ENCODE data around the gene CPNE5.

The CPNE5 gene

GRCh38 chr6:36797653-36798052 lies 41.6 kb downstream of the CPNE5 start:
- Histone ChIP-seq H4K20me1 (ENCODE audit: insufficient read depth, low read length) (no peaks in the 10 kb centered on the region), H3K27me3 (replicated peaks; ENCODE audit: insufficient read depth, low read length) (no peaks in the 10 kb centered on the region), H3K4me2 (ENCODE audit: low read depth, low read length) (no peak overlapping the region)

DNA sequence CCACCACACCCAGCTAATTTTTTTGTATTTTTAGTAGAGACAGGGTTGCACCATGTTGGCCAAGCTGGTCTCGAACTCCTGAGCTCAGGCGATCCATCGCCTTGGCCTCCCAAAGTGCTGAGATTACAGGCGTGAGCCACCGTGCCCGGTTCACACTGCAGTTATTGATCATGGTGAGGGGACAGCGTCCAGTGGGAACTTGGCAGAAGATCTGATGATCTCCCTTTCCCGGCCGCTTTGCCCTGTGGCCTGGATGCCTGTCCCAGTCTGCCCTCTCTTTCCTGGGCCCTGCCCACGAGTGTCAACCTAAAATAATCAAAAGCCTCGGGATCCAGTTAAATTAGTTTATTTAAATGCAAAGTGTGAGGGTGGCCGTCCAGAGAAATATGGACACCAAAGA lies 42.2 kb downstream of the CPNE5 start:
- Histone ChIP-seq H3K27me3 (replicated peaks; ENCODE audit: insufficient read depth, low read length) (no peaks in the 10 kb centered on the region), H4K20me1 (ENCODE audit: insufficient read depth, low read length) (no peaks in the 10 kb centered on the region), H3K4me2 (ENCODE audit: low read depth, low read length) (no peak overlapping the region), H2AFZ (ENCODE audit: low read length) (no peak overlapping the region), H3K4me1 (ENCODE audit: low read length) (no peaks in the 10 kb centered on the region), H3K9ac (ENCODE audit: low read length) (no peak overlapping the region), H3F3A (ENCODE audit: insufficient read depth, low read length) (no peaks in the 10 kb centered on the region), H3K9me2 (replicated peaks; ENCODE audit: insufficient read depth, low read length) (no peaks in the 10 kb centered on the region), H3K4me3 (ENCODE audit: low read length) (no peak overlapping the region), H3K9me3 (replicated peaks; ENCODE audit: insufficient read depth, low read length) (no peaks in the 10 kb centered on the region), H3K36me3 (replicated peaks; ENCODE audit: insufficient read depth, low read length) (no peaks in the 10 kb centered on the region), H3K27ac (ENCODE audit: low read length) (no peak overlapping the region), H3K79me2 (ENCODE audit: low read length) (no peaks in the 10 kb centered on the region)
- TF ChIP-seq EZH2 (optimal IDR thresholded peaks at IDR 0.05; ENCODE audit: low read depth, low read length), result no peak
- no peak for TF ChIP-seq EZH2phosphoT487 (IDR thresholded peaks at IDR 0.05; ENCODE audit: low read length)
- TF ChIP-seq CTCF (IDR thresholded peaks at IDR 0.05; ENCODE audit: low read length), result no peak
- no peak for DNase-seq

More at GRCh38 chr6:36797653-36798052, 41.6 kb downstream of the CPNE5 start:
- H3K9ac ChIP-seq (ENCODE audit: low read length), result no peak overlapping the region
- H2AFZ ChIP-seq (ENCODE audit: low read length), result no peak overlapping the region
- DNase-seq, result no peak
- no peaks in the 10 kb centered on the region for H3K79me2 ChIP-seq (ENCODE audit: low read length)
- H3K9me2 ChIP-seq (replicated peaks; ENCODE audit: insufficient read depth, low read length), result no peaks in the 10 kb centered on the region
- no peaks in the 10 kb centered on the region for H3K4me1 ChIP-seq (ENCODE audit: low read length)
- no peak overlapping the region for H3K27ac ChIP-seq (ENCODE audit: low read length)
- no peaks in the 10 kb centered on the region for H3K9me3 ChIP-seq (replicated peaks; ENCODE audit: insufficient read depth, low read length)
- H3F3A ChIP-seq (ENCODE audit: insufficient read depth, low read length), result no peaks in the 10 kb centered on the region
- H3K4me3 ChIP-seq (ENCODE audit: low read length), result no peak overlapping the region
- TF ChIP-seq EZH2phosphoT487 (IDR thresholded peaks at IDR 0.05; ENCODE audit: low read length) (no peak), CTCF (IDR thresholded peaks at IDR 0.05; ENCODE audit: low read length) (no peak), EZH2 (optimal IDR thresholded peaks at IDR 0.05; ENCODE audit: low read depth, low read length) (no peak)
- H3K36me3 ChIP-seq (replicated peaks; ENCODE audit: insufficient read depth, low read length), result no peaks in the 10 kb centered on the region

- no peaks in the 10 kb centered on the region for H3K79me2 ChIP-seq (ENCODE audit: low read length)
- no peaks in the 10 kb centered on the region for H3F3A ChIP-seq (ENCODE audit: insufficient read depth, low read length)
- no peaks in the 10 kb centered on the region for H3K36me3 ChIP-seq (replicated peaks; ENCODE audit: insufficient read depth, low read length)
- no peak overlapping the region for H3K4me3 ChIP-seq (ENCODE audit: low read length)
- H2AFZ ChIP-seq (ENCODE audit: low read length), result no peak overlapping the region
- 0 out of 2 replicates have a peak, but pooled peaks cover 4% of the 10 kb centered on the region for H3K27me3 ChIP-seq (replicated peaks; ENCODE audit: insufficient read depth, low read length)
- no peaks in the 10 kb centered on the region for H3K9me3 ChIP-seq (replicated peaks; ENCODE audit: insufficient read depth, low read length)
- no peaks in the 10 kb centered on the region for H4K20me1 ChIP-seq (ENCODE audit: insufficient read depth, low read length)
- DNase-seq, result no peak
- H3K9me2 ChIP-seq (replicated peaks; ENCODE audit: insufficient read depth, low read length), result no peaks in the 10 kb centered on the region
- H3K4me1 ChIP-seq (ENCODE audit: low read length), result no peaks in the 10 kb centered on the region
- no peak overlapping the region for H3K27ac ChIP-seq (ENCODE audit: low read length)
- no peak overlapping the region for H3K9ac ChIP-seq (ENCODE audit: low read length)
- no peak overlapping the region for H3K4me2 ChIP-seq (ENCODE audit: low read depth, low read length)
- TF ChIP-seq EZH2phosphoT487 (IDR thresholded peaks at IDR 0.05; ENCODE audit: low read length) (no peak), EZH2 (optimal IDR thresholded peaks at IDR 0.05; ENCODE audit: low read depth, low read length) (no peak), CTCF (IDR thresholded peaks at IDR 0.05; ENCODE audit: low read length) (no peak)
Observed at GRCh38 chr6:36794713-36795065, 44.6 kb downstream of the CPNE5 start.

Measured in MM.1S (cell line).